Gastrocnemius medialis (tissue), 4 donors: ENCODE data around the gene MSANTD1. TPM values are rescaled to one million over a fixed set of nuclear protein-coding genes. Genes with fewer than 3 reads are reported as not detected.
A peak's percentile ranks its signal among the peaks of the same experiment; 100 is the strongest.

Source experiments
- ATAC-seq, 2 donors: fragments of 150-250 bp; one replicate each; pipeline ENCODE4 v1.9.1; 2016
- DNase-seq, 2 donors: peaks; one replicate each; pipeline ENCODE4 v3.0.0-alpha.2; 2019
- H3K27ac ChIP-seq, 4 donors: fragments of 200-600 bp; sonication (generic); 1 replicate in 1 of 4; 2 replicates in 3 of 4; pipeline ENCODE4 v1.5.1; 2016 to 2018; ENCODE audit warnings: mild to moderate bottlenecking in 2 of 4, moderate library complexity in 1 of 4
- H3K27me3 ChIP-seq, 3 donors: fragments of 200-600 bp; sonication (generic) in 2 of 3; 1 replicate in 1 of 3; 2 replicates in 2 of 3; pipeline versions ENCODE4 v1.5.1 to v1.6.0; 2016 to 2019; ENCODE audit warnings: mild to moderate bottlenecking in 1 of 3, moderate library complexity in 1 of 3
- H3K36me3 ChIP-seq, 2 donors: fragments of 200-600 bp; sonication (generic) in 1 of 2; one replicate each; pipeline ENCODE4 v1.5.1; 2017 to 2018
- H3K4me1 ChIP-seq, 2 donors: fragments of 200-600 bp; sonication (generic) in 1 of 2; one replicate each; pipeline ENCODE4 v1.5.1; 2016 to 2017; ENCODE audit warnings: mild to moderate bottlenecking in 2 of 2
- H3K4me3 ChIP-seq, 4 donors: fragments of 200-600 bp; sonication (generic) in 3 of 4; 1 replicate in 1 of 4; 2 replicates in 3 of 4; pipeline ENCODE4 v1.5.1; 2016 to 2019; ENCODE audit warnings: mild to moderate bottlenecking in 2 of 4
- H3K9me3 ChIP-seq, 3 donors: fragments of 200-600 bp; sonication (generic) in 2 of 3; 1 replicate in 1 of 3; 2 replicates in 2 of 3; pipeline ENCODE4 v1.5.1; 2016 to 2019
- CTCF ChIP-seq, 5 experiments: fragments of 450-650 bp in 3 of 5; fragments of 200-600 bp in 2 of 5; sonication (generic) in 2 of 5; IDR thresholded peaks in 4 of 5; conservative IDR thresholded peaks in 1 of 5; 1 replicate in 4 of 5; 2 replicates in 1 of 5; pipeline ENCODE4 v1.5.1; 2016 to 2019; ENCODE audit warnings: antibody characterized with exemption in 5 of 5, mild to moderate bottlenecking in 3 of 5, moderate library complexity in 3 of 5
- POLR2A ChIP-seq, 2 donors: fragments of 450-650 bp; IDR thresholded peaks; one replicate each; pipeline ENCODE4 v1.6.1; 2017; ENCODE audit warnings: antibody characterized with exemption in 2 of 2, mild to moderate bottlenecking in 2 of 2, moderate library complexity in 2 of 2
- in situ Hi-C, 4 donors: fragments of 200-750 bp; cut with MboI; loops; one replicate each; pipeline versions ENCODE4 v1.15.0 to v1.8.0; 2017; ENCODE audit warnings: low sequenced_read_pairs in 4 of 4
- intact Hi-C: fragments of 100-400 bp; cut with DNase I; formaldehyde crosslinking; loops from one replicate; pipeline ENCODE4 v1.15.1; 2023; ENCODE audit warnings: low total_unique reads
- total RNA-seq, 4 donors: library from RNA; depleted of rRNA; stranded (reverse); fragments of >200 nt; gene quantifications; one replicate each; pipeline versions ENCODE4 v1.1.0 to v1.2.3, GENCODE V29; 2016

The MSANTD1 gene
- total RNA-seq, 4 donors from 2014 or later, result 0.36 to 1.5 (median 0.48) TPM

DNA sequence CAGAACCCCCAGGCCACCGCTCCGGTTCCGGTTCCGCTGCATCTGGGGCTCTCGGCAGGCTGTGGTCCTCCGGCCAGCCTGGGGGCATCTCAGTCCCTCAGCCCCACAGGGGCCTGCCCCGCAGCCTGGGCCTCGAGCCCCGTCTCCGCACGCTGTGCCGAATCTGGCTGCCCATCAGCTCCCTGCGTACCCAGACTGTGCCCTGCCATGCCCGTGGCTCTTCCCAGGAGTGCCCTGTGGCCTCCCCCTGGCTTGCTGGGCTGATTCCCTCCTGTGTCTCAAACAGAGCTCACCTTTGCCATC, 830 bp upstream of the MSANTD1 start:
- no peak overlapping the region for H3K4me3 ChIP-seq
- H3K36me3 ChIP-seq, result no peaks in the 10 kb centered on the region
- H3K4me1 ChIP-seq, result no peaks in the 10 kb centered on the region
- no peaks in the 10 kb centered on the region for H3K9me3 ChIP-seq
- DNase-seq (no peak), ATAC-seq (no peak)
- no peak overlapping the region for H3K27ac ChIP-seq
- no peak for TF ChIP-seq POLR2A (IDR thresholded peaks at IDR 0.05)
- no peak for TF ChIP-seq CTCF (IDR thresholded peaks at IDR 0.05 in 4 of 5, conservative IDR thresholded peaks at IDR 0.05 in 1 of 5)
- no peaks in the 10 kb centered on the region for H3K27me3 ChIP-seq
- in situ Hi-C loops, result no loop called here
- intact Hi-C loops, result loop anchor here (10.0 kb wide), 1 partner anchor 53 kb away; no protein-coding TSS in a partner anchor

GRCh38 chr4:3249711-3250437, 915 bp downstream of the MSANTD1 start:
- Histone ChIP-seq H3K4me3 (no peak overlapping the region), H3K36me3 (peaks cover 0 to 7% of the 10 kb centered on the region in 2 donors), H3K4me1 (no peaks in the 10 kb centered on the region), H3K9me3 (no peaks in the 10 kb centered on the region), H3K27me3 (no peaks in the 10 kb centered on the region), H3K27ac (no peak overlapping the region)
- no peak for TF ChIP-seq CTCF (IDR thresholded peaks at IDR 0.05 in 4 of 5, conservative IDR thresholded peaks at IDR 0.05 in 1 of 5)
- no peak for TF ChIP-seq POLR2A (IDR thresholded peaks at IDR 0.05)
- intact Hi-C loops, result loop anchor here (10.0 kb wide), 1 partner anchor 55 kb away; no protein-coding TSS in a partner anchor
- no peak for ATAC-seq
- no peak for DNase-seq
- in situ Hi-C loops, result no loop called here

GRCh38 chr4:3250438-3250955, 1.5 kb downstream of the MSANTD1 start:
- ATAC-seq, result no peak
- Histone ChIP-seq H3K9me3 (no peaks in the 10 kb centered on the region), H3K27ac (no peak overlapping the region), H3K27me3 (no peaks in the 10 kb centered on the region), H3K36me3 (peaks cover 0 to 7% of the 10 kb centered on the region in 2 donors), H3K4me3 (no peak overlapping the region), H3K4me1 (no peaks in the 10 kb centered on the region)
- intact Hi-C loops (no loop called here), in situ Hi-C loops (no loop called here)
- DNase-seq, result no peak
- TF ChIP-seq POLR2A (IDR thresholded peaks at IDR 0.05) (no peak), CTCF (IDR thresholded peaks at IDR 0.05 in 4 of 5, conservative IDR thresholded peaks at IDR 0.05 in 1 of 5) (no peak)

GRCh38 chr4:3250956-3251690, 2.2 kb downstream of the MSANTD1 start:
- Histone ChIP-seq H3K9me3 (no peaks in the 10 kb centered on the region), H3K4me1 (no peaks in the 10 kb centered on the region), H3K4me3 (no peak overlapping the region), H3K36me3 (peaks cover 0 to 7% of the 10 kb centered on the region in 2 donors), H3K27ac (no peak overlapping the region), H3K27me3 (no peaks in the 10 kb centered on the region)
- DNase-seq (peak in 1 of 2 donors; percentile 4), ATAC-seq (no peak)
- intact Hi-C loops, result no loop called here
- in situ Hi-C loops, result no loop called here
- no peak for TF ChIP-seq POLR2A (IDR thresholded peaks at IDR 0.05)
- no peak for TF ChIP-seq CTCF (IDR thresholded peaks at IDR 0.05 in 4 of 5, conservative IDR thresholded peaks at IDR 0.05 in 1 of 5)
